Activated CD4-positive, alpha-beta T cell treated with anti-CD3 and anti-CD28 coated beads for 1 hour (primary cell): ENCODE data around the gene HYDIN.
"Not testable (repeated sequence)": the region's sequence is repeated elsewhere in the genome, so short reads cannot be mapped to it uniquely, and the experiment has no call there.

Experiments
- DNase-seq: peaks from one replicate; pipeline ENCODE4 v3.0.0-alpha.2; 2020

The HYDIN gene

DNA sequence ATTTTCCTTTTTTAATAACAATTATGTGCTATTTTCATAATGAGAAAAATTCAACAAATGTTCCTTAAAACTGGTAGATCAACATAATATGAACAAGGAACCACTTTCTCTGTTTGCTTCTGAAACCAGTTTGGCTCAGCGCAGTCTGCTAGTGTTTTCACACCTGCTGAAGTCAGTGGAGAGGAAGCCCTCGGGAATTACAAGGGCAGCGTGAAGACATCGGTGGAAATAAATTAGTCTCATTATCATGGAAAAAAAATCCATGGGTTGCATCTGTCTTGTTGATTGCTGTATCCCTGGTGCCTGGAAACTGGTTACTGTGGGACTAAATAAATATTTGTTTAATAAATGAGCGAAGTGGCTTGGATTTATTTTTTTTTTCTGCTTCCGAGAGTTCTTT is 245.8 kb downstream of the HYDIN start:
- not testable (repeated sequence) for DNase-seq

DNA sequence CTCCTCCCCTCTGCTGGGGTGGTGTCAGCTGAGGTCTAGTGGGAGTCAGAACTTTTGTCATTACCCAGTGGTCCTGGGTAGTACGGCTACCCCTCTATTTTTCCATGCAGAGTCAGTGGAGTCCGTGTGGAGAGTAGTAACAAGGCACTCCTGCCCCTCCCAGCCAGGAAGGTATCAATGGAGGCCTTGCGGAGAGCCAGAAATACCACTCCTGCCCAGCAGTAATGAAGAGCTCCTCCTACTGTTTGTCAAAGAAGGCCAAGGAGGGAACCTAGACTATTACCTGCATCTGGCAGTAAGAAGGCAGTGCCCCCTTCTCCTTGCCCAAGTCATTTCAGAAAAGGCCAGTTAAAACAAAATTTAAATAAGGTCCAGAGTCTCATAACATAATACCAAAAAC is 262.2 kb downstream of the HYDIN start:
- DNase-seq, result not testable (repeated sequence)

DNA sequence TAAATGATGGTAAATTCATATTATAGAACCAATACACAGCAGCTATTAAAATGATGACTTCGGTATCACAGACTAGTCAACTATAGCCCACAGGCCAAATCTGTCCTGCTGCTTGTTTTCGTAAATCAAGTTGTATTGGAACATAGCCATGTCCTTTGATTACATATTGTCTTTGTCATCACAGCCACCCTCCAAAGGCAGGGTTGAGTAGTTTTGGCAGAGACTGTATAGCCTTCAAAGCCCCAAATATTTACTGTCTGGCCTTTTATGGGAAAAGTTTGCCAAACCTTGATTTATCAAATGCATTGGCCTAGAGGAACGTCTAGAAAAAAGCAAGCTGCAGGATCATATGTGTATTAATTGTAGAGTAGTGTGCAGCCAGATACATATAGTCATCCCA is 270.4 kb downstream of the HYDIN start:
- not testable (repeated sequence) for DNase-seq

DNA sequence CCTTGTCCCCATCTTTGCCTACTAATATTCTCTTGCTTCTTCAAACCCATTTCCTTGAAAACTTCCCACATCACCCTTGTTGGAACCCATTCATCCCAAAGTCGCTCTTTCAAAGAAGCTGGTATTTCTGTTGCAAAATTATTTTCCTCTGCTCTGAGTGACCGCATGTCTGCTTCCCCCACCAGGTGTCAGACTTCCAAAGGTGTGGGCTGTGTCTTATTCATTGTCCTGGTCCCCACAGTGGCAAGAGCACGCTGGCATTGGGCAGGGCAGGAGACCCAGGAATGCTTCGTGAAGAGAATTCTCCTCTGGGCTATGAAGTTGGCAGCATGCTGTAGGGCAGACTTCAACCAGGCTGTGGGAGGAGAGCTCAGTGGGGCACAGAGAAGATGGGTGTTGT is 275.6 kb downstream of the HYDIN start:
- not testable (repeated sequence) for DNase-seq

- DNase-seq, result not testable (repeated sequence)
Measured at GRCh38 chr16:70953824-70954223, 276.7 kb downstream of the HYDIN start.

GRCh38 chr16:70943551-70943950 is 287.0 kb downstream of the HYDIN start:
- not testable (repeated sequence) for DNase-seq

DNA sequence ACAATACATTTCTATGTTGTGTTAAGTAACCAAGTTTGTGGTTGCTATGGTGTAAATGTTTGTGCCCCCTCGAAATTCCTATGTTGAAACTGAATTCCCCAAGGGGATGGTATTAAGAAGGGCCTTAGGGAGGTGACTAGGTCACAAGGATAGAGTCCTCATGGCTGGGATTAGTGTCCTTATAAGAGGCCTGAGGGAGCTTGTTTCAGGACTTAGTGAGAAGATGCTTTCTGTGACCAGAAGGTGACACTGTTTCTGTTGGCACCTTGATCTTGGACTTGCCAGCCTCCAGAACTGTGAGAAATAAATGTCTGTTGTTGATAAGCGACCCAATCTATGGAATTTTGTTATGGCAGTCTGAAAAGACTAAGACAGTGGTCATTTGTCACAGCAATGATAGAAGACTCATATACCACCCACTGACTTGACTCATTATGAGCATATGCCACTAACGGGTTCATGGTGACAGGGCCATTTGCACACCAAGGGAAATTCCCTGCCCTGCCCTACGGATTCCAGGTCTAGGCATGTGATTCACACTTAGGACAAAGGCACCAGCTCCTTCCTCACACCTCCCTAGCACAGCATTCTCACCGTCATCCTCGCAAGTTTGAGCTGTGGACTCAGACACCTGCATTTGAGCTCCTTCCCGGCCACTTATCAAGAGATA is 290.7 kb downstream of the HYDIN start:
- DNase-seq, result not testable (repeated sequence)

DNA sequence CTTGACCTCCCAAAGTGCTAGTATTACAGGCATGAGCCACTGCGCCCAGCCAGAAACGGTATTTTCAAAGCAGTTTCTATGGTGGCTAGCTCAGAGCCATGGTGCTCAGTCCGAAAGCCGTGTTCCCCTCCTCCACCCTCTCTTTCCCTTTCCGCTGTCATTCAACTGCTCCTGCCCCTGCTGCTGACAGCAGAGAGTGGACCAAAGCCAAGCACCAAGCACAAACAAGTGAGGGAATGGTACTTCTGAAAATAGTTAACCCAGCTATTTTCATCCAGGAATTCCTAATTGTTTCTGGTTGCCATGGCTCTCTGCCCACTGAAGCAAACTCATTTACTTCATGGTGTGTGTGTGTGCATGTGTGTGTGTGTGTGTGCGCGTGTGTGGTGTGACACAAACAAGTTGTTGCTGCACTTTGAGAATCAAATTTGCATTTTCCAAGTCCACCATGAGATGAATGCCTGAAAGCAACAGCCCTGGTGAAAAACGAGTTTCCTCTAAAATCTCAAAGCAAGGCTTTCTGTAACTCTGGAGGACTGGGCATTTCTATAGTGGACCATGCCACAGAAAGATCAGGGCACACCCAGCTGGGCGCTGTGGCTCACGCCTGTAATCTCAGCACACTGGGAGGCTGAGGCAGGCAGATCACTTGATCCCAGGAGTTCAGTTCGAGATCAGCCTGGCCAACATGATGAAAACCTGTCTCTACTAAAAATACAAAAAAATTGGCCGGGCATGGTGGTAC is 293.6 kb downstream of the HYDIN start:
- DNase-seq, result not testable (repeated sequence)

- not testable (repeated sequence) for DNase-seq
Measured at GRCh38 chr16:70935325-70935724, 295.2 kb downstream of the HYDIN start.

- not testable (repeated sequence) for DNase-seq
Measured at GRCh38 chr16:70933746-70934145, 296.8 kb downstream of the HYDIN start.

DNA sequence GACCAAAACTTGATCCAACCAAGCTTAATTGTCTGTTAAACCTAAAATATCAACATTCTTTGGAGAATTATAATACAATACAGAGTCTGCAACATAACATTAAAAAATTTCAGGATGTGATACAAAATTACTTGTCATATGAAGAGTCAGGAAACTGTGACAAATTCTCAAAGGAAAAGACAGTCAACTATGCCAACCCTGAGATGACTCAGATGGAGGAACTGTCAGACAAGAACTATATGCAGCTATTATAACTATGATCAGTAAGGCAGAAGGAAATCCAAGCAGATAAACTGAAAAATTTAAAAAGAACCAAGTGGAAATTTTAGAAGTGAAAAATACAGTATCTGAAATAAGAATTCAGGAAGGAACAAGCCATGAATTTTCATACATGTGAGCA is 299.8 kb downstream of the HYDIN start:
- not testable (repeated sequence) for DNase-seq

DNA sequence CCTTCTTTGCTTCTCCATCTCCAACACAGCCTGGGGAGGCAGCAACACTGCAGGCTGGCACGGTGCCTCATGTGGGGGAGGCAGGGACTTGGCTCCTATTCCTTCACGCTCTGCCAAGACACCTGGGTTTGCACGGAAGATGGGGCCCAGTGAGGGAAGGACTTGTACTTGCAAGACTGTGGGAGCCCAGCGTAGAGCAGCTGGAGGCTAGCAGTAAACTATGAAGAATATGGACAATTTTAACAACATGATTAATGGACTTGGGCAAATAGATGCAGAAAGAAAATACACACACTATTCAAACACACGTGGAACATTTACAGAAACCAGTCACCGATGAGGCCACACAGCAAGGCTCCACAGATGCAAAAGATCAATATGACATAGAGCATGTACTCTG is 308.4 kb downstream of the HYDIN start:
- DNase-seq, result not testable (repeated sequence)

GRCh38 chr16:70920661-70921060 is 309.9 kb downstream of the HYDIN start:
- DNase-seq, result not testable (repeated sequence)

DNA sequence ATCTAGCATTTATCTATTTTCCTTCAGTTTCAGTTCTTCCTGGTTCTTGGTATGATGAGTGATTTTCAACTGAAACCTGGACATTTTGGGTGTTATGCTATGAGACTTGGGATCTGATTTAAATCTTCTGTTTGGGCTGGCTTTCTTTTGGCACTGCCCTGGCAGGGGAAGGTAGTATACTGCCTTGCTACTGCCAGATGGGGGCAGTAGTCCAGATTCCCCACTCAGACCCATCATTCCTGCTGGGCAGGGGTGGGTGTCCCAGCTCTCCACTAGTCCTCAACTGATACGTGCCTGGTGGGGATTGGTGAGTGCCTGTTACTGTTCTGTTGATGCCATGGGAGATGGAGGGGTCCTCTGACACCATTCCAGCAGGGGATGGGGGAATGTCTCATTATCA is 342.3 kb downstream of the HYDIN start:
- DNase-seq, result not testable (repeated sequence)

- not testable (repeated sequence) for DNase-seq
Measured at GRCh38 chr16:70884652-70885051, 345.9 kb downstream of the HYDIN start.

GRCh38 chr16:70882311-70882710 is 348.2 kb downstream of the HYDIN start:
- DNase-seq, result not testable (repeated sequence)

GRCh38 chr16:70877895-70878294 is 352.6 kb downstream of the HYDIN start:
- not testable (repeated sequence) for DNase-seq

DNA sequence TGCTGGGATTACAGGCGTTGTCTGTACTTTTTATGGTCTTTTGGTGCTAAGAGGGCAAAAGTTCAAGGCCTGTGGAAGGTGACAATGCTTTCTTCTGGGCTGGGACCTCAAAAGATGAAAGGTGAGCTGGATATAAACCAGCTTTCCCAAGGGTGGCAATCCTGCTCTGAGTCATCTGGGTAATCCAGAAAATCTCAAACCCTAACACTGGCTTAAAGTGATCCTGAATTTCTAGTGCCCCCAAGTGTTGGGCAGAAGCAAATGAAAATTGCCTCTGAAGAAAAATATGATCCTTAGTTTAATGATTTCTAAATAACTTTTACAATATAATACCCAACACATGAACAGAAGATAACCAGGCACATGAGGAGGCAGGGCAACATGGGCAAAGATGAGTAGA is 354.1 kb downstream of the HYDIN start:
- not testable (repeated sequence) for DNase-seq

DNA sequence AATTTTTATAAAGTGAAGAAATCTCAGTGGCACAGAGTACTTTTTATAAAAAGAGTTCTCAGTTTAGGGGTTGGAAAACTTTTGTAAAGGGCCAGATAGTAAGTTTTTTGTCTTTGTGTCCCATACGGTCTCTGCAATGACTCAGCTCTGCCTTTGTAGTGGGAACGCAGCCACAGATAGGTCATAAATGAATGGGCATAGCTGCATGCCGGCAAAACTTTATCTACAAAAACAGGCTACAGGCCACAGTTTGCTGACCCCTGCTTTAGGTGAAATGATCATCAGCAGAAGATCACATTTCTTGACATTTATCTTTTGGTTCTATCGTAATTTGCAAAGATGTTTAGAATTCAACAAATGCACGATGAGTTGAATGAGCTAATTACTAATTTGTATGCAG is 365.8 kb downstream of the HYDIN start:
- DNase-seq, result not testable (repeated sequence)

- not testable (repeated sequence) for DNase-seq
Measured at GRCh38 chr16:70861996-70862395, 368.5 kb downstream of the HYDIN start.

- DNase-seq, result not testable (repeated sequence)
Measured at GRCh38 chr16:70851299-70851698, 379.2 kb downstream of the HYDIN start.

GRCh38 chr16:70823498-70824118 is 406.9 kb downstream of the HYDIN start:
- DNase-seq, result not testable (repeated sequence)

DNA sequence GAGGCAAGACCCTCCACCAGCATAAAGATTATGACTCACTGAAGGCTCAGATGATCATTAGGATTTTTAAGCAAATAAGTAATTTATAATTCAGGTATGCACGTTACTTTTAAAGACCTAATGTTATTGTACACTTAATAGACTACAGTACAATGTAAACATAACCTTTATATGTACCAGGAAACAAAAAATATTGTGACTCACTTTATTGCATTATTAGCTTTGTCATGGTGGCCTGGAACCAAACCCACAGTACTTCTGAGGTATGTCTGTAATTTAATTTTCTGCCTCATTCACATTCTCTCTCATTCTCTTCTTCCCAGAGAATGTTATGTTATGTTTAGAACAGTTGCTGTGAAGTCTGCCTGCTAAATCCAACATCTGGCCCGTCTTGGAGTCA is 407.8 kb downstream of the HYDIN start:
- not testable (repeated sequence) for DNase-seq

GRCh38 chr16:70818088-70818487 is 412.4 kb downstream of the HYDIN start:
- not testable (repeated sequence) for DNase-seq
